Caco-2 (cell line): ENCODE data around the gene CPLX4. TPM values are rescaled to one million over a fixed set of nuclear protein-coding genes. Genes with fewer than 3 reads are reported as not detected.

ENCODE experiments used
- BruUV-seq: library from RNA; stranded (reverse); fragments of 400-500 nt; replicated peaks from 2 replicates; lab custom pipeline; 2021; lab: Mats Ljungman, UMichigan
- CTCF ChIA-PET: fragments of 300-600 bp; sonication (Branson Sonifier 250); formaldehyde crosslinking; loops from one replicate; lab custom pipeline; 2022; ENCODE audit warnings: antibody characterized with exemption; lab: Charles Lee
- POLR2A ChIA-PET: fragments of 300-600 bp; sonication (Branson Sonifier 250); formaldehyde crosslinking; loops from one replicate; lab custom pipeline; 2022; ENCODE audit warnings: antibody characterized with exemption; lab: Charles Lee
- DNase-seq, 2 experiments: peaks; one replicate each; pipeline versions ENCODE4 v3.0.0 to v3.0.0-alpha.2; 2020 to 2022
- H3K27me3 ChIP-seq: replicated peaks from 2 replicates; pipeline ENCODE4 v1.6.0; 2011; ENCODE audit warnings: low read length; ENCODE audit not compliant: control insufficient read depth, insufficient read depth
- H3K36me3 ChIP-seq: 2 replicates; pipeline ENCODE4 v1.5.1; 2011; ENCODE audit warnings: low read length; ENCODE audit not compliant: control insufficient read depth, insufficient read depth
- H3K4me1 ChIP-seq: fragments of 250-450 bp; sonication (Bioruptor Pico); 2 replicates; pipeline ENCODE4 v1.5.1; 2020; ENCODE audit warnings: mild to moderate bottlenecking
- H3K4me3 ChIP-seq: 2 replicates; pipeline ENCODE4 v1.5.1; 2011; ENCODE audit warnings: low read depth, mild to moderate bottlenecking, control low read depth, low read length
- H3K9me3 ChIP-seq: fragments of 250-450 bp; sonication (Bioruptor Pico); 2 replicates; pipeline ENCODE4 v1.5.1; 2020; ENCODE audit warnings: mild to moderate bottlenecking, moderate library complexity
- H3K27ac Mint-ChIP-seq: one replicate; pipeline ENCODE4 v1.8.0; 2022; ENCODE audit warnings: mixed read lengths; ENCODE audit not compliant: unreplicated experiment
- H3K27me3 Mint-ChIP-seq: one replicate; pipeline ENCODE4 v1.8.0; 2022; ENCODE audit warnings: mixed read lengths; ENCODE audit not compliant: insufficient read depth, unreplicated experiment
- H3K36me3 Mint-ChIP-seq: one replicate; pipeline ENCODE4 v1.8.0; 2022; ENCODE audit warnings: mild to moderate bottlenecking, mixed read lengths; ENCODE audit not compliant: insufficient read depth, unreplicated experiment
- H3K4me1 Mint-ChIP-seq: one replicate; pipeline ENCODE4 v1.8.0; 2022; ENCODE audit warnings: low read depth, mixed read lengths; ENCODE audit not compliant: unreplicated experiment
- H3K4me3 Mint-ChIP-seq: one replicate; pipeline ENCODE4 v1.8.0; 2022; ENCODE audit warnings: mild to moderate bottlenecking, moderate library complexity, mixed read lengths; ENCODE audit not compliant: unreplicated experiment
- H3K9me3 Mint-ChIP-seq: one replicate; pipeline ENCODE4 v1.8.0; 2022; ENCODE audit warnings: mixed read lengths; ENCODE audit not compliant: unreplicated experiment
- CTCF ChIP-seq, 2 experiments: fragments of 200-600 bp in 1 of 2; IDR thresholded peaks; 1 replicate in 1 of 2; 2 replicates in 1 of 2; pipeline versions ENCODE4 v1.5.1 to v1.8.0; 2011 to 2022; ENCODE audit warnings: antibody characterized with exemption in 1 of 2, control low read depth in 1 of 2, inconsistent platforms in 1 of 2, low read depth in 1 of 2, low read length in 1 of 2, mild to moderate bottlenecking in 1 of 2, moderate library complexity in 1 of 2; ENCODE audit not compliant: insufficient read depth in 1 of 2, severe bottlenecking in 1 of 2, unreplicated experiment in 1 of 2
- intact Hi-C: fragments of 100-400 bp; cut with micrococcal nuclease; formaldehyde crosslinking; loops from one replicate; pipeline ENCODE4 v1.10.0; 2022; ENCODE audit not compliant: unreplicated experiment
- total RNA-seq: library from RNA; stranded (reverse); gene quantifications from 2 replicates; pipeline ENCODE4 v1.2.3, GENCODE V29; 2022

The CPLX4 gene
- total RNA-seq, 1 experiment from 2014 or later: not detected

DNA sequence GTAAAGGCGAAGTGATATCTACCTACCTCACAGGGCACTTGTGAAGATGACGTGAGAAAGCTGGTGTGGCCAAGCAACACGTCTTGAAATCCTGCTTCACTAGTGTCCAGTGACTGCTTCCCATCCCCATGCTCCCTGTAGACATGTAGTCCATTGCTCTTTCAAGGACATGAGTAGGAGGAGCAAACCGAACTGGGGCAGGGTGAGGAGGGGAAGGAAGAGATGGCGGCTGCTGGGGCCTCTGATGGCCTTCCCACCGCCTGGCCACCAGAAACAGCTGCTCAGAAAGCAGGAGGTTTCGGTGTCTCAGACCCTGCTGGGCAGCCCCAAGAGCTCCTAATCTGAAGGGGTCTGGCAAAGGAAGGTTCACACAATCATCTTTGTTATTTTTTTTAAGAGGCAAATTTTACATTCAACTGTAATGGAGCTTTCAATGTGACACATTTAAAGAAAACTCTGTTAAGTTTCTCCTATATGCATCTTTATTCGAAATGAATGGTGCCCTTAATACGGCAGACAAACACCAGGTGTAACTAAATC lies 14.7 kb downstream of the CPLX4 start:
- no peaks in the 10 kb centered on the region for H3K27me3 ChIP-seq
- ChIA-PET CTCF (no interaction called here), POLR2A (no interaction called here)
- BruUV-seq: no TSS peak
- Mint-ChIP-seq H3K36me3 (no peaks in the 10 kb centered on the region), H3K27ac (no peak overlapping the region), H3K27me3 (peaks cover 15% of the 10 kb centered on the region), H3K4me3 (no peak overlapping the region), H3K4me1 (no peaks in the 10 kb centered on the region), H3K9me3 (no peaks in the 10 kb centered on the region)
- no peak overlapping the region for H3K4me3 ChIP-seq
- no peaks in the 10 kb centered on the region for H3K36me3 ChIP-seq
- H3K9me3 ChIP-seq: no peaks in the 10 kb centered on the region
- intact Hi-C loops: no loop called here
- no peaks in the 10 kb centered on the region for H3K4me1 ChIP-seq
- TF ChIP-seq CTCF (IDR thresholded peaks at IDR 0.05; ENCODE audit: insufficient read depth in 1 of 2, low read depth in 1 of 2, low read length in 1 of 2, severe bottlenecking in 1 of 2, unreplicated experiment in 1 of 2): no peak
- no peak for DNase-seq

DNA sequence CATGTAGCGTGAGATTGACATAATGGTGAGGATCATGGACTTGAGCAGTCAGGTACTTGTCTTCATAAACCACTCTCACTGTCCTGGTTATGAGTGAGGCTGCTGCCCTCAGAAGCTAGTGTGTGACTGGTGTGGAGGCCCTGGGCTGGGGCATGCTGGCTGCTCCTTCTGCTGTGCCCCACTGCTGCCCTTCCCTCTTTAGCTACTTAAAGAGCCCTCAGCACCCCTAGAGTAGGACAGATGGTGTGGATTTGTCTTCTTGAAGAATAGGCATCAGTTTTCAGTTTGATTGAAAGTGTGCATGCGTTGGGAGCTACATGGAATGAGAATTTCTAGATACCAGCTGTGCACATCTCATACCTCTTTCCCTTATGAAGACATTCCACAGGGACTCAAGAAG lies 15.4 kb downstream of the CPLX4 start:
- no TSS peak for BruUV-seq
- H3K36me3 Mint-ChIP-seq: no peaks in the 10 kb centered on the region
- no peak overlapping the region for H3K27ac Mint-ChIP-seq
- CTCF ChIA-PET: no interaction called here
- POLR2A ChIA-PET: no interaction called here
- H3K27me3 ChIP-seq: no peaks in the 10 kb centered on the region
- no peaks in the 10 kb centered on the region for H3K9me3 Mint-ChIP-seq
- H3K36me3 ChIP-seq: no peaks in the 10 kb centered on the region
- H3K4me1 Mint-ChIP-seq: no peaks in the 10 kb centered on the region
- intact Hi-C loops: no loop called here
- H3K4me3 Mint-ChIP-seq: no peak overlapping the region
- H3K4me1 ChIP-seq: no peaks in the 10 kb centered on the region
- no peak for DNase-seq
- peaks cover 19% of the 10 kb centered on the region for H3K27me3 Mint-ChIP-seq
- no peaks in the 10 kb centered on the region for H3K9me3 ChIP-seq
- no peak overlapping the region for H3K4me3 ChIP-seq
- TF ChIP-seq CTCF (IDR thresholded peaks at IDR 0.05; ENCODE audit: insufficient read depth in 1 of 2, low read depth in 1 of 2, low read length in 1 of 2, severe bottlenecking in 1 of 2, unreplicated experiment in 1 of 2): no peak

- H3K9me3 Mint-ChIP-seq: no peaks in the 10 kb centered on the region
- H3K27me3 Mint-ChIP-seq: peaks cover 19% of the 10 kb centered on the region
- ChIA-PET POLR2A (no interaction called here), CTCF (no interaction called here)
- H3K4me3 Mint-ChIP-seq: no peak overlapping the region
- intact Hi-C loops: no loop called here
- no peak for TF ChIP-seq CTCF (IDR thresholded peaks at IDR 0.05; ENCODE audit: insufficient read depth in 1 of 2, low read depth in 1 of 2, low read length in 1 of 2, severe bottlenecking in 1 of 2, unreplicated experiment in 1 of 2)
- Histone ChIP-seq H3K4me3 (no peak overlapping the region), H3K36me3 (no peaks in the 10 kb centered on the region), H3K27me3 (no peaks in the 10 kb centered on the region), H3K4me1 (no peaks in the 10 kb centered on the region), H3K9me3 (no peaks in the 10 kb centered on the region)
- no peaks in the 10 kb centered on the region for H3K36me3 Mint-ChIP-seq
- no TSS peak for BruUV-seq
- H3K27ac Mint-ChIP-seq: no peak overlapping the region
- H3K4me1 Mint-ChIP-seq: no peaks in the 10 kb centered on the region
- no peak for DNase-seq
Measured at GRCh38 chr18:59301929-59302328, 16.5 kb downstream of the CPLX4 start.
